Left colon (tissue), 2 donors: ENCODE data around the gene PDZD2. TPM values are rescaled to one million over a fixed set of nuclear protein-coding genes. Genes with fewer than 3 reads are reported as not detected.
"Not testable (repeated sequence)": the region's sequence is repeated elsewhere in the genome, so short reads cannot be mapped to it uniquely, and the experiment has no call there.

Source experiments
- ATAC-seq: fragments of 200-7000 bp; cut with Tn5 transposase; one replicate; pipeline ENCODE4 v1.9.1; 2020; ENCODE audit warnings: mild to moderate bottlenecking, moderate library complexity
- DNase-seq, 2 donors: peaks; one replicate each; pipeline ENCODE4 v3.0.0-alpha.2; 2020
- intact Hi-C, 2 donors: fragments of 100-400 bp; cut with DNase I in 1 of 2; cut with micrococcal nuclease in 1 of 2; formaldehyde crosslinking; loops; one replicate each; pipeline versions ENCODE4 v1.11.2 to v1.14.0; 2022; cut with DNase I, micrococcal nuclease
- total RNA-seq, 2 donors: library from RNA; stranded (reverse); fragmentation: NEBNext Ultra II Directional; extraction: Animal tissue kit (Norgen Biotek cat#: 25700); gene quantifications; one replicate each; pipeline ENCODE4 v1.2.1, GENCODE V29; 2021
- donor health status: DM: no; HTN: no; CAD: no.
- donor health status: DM: yes; HTN: yes; CAD: no.

PDZD2 gene
- total RNA-seq, 2 donors from 2014 or later: 1.6 to 2.3 TPM

DNA sequence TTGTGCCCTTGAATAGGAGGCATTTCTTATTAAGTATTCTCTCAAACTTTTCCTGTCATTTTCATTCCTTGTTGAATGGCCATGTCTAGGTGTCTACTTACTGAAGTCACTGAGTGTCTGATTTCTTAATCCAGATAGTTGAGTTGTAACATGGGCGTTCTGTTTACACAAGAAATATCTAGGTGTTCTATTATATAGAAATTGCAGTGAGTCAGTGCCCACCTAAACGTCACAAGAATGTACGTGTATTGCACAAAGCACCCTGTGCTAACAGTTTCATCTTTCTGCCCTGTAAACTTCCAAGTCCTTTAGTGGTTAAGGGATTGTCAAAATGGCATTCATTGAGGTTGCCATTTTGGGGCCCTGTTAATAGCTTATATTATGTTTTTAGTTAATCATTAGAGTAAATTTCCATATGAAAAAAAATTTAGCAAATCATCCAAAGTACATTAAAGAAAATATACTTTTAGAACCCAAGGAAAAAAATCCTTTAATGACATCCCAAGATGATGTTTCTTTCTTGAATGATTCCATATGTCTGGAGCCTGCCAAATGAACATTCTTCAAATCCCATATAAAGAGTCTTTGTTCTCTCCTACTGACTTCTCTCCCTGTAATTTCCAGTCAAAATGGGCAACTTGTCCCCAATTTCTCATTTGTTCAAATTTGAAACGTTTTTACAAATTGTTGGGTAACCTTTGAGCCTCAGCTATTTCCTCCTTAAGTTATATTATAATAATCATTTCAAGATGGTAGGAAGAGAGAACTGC, 421.0 kb downstream of the PDZD2 start:
- intact Hi-C loops: no loop called here
- ATAC-seq (no peak), DNase-seq (no peak)

GRCh38 chr5:32061236-32061635, 422.3 kb downstream of the PDZD2 start:
- DNase-seq (no peak), ATAC-seq (no peak)
- intact Hi-C loops: no loop called here

DNA sequence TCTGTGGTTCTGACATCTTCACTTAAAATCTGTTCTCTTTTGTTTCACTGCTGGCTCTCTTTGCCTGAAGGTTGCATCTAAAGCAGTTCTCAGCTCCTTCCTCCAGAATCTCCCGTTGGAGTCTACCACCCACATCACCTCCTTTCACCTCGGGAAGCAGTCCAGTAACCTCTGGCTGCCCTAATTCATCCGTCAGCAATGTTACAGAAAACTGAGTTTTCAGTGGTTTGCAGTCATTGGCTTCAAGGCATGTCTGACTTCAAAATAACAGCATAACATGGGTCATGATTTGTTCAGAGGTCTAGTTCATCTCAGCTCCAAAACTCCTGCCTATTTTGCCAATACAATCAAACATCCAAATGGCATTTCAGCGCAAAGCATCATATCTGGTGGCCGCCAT, 427.5 kb downstream of the PDZD2 start:
- ATAC-seq (no peak), DNase-seq (no peak)
- intact Hi-C loops: no loop called here

DNA sequence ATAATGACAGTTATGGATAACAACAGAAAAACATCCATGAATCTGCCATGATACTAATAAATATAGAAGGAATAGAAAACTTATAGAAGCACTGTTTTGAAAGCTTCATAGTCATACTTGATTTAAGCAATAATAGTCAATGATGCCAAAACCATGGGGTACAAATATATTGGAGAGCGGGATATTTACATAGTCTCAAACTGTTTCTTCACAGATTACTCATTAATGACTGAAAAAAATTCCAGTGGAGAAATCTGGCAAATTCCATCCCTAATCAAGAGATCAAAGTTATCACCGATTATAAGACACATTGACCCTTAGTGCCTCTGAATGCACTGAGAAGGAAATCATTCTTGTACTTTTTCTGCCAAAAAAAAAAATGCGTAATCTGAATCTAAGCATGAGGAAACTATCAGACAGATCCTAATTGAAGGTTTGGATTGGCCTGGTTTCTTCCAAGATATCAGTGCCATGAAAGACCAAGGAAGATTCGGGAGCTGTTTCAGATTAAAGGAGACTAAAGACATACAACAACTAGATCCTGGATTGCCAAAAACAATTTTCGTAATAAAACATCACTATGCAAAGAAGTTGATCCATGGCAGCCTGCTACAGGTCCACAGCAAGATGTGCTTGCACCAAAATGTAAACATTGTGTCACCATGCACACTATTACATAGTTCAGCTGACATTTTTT, 429.0 kb downstream of the PDZD2 start:
- intact Hi-C loops: no loop called here
- ATAC-seq (no peak), DNase-seq (no peak)

- intact Hi-C loops: no loop called here
- DNase-seq (no peak), ATAC-seq (no peak)
Measured at GRCh38 chr5:32068561-32068960, 429.6 kb downstream of the PDZD2 start.

DNA sequence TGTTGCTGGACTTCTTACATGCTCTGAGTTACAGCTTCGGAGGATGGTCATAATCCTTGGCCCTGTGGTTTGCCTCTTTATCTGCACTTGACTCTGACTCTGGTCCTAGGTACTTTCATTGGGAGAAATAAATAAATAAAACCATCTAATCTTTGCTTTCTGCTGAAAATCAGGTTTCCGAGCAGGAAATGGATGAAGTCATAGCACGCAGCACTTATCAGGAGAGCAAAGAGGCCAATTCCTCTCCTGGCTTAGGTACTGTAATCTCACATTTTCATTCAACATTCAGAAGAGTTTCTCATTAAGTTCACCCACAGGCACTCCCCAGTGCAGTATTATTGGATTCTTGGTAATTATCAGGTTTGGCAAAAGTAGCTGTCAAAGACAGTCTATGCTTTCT, 430.5 kb downstream of the PDZD2 start:
- no peak for DNase-seq
- ATAC-seq: no peak
- intact Hi-C loops: no loop called here

- ATAC-seq (no peak), DNase-seq (no peak)
- intact Hi-C loops: loop anchor here in 1 of 2 donors (10.0 kb wide), 1 partner anchor 487 kb away; no protein-coding TSS in a partner anchor
Measured at GRCh38 chr5:32071351-32071944, 432.5 kb downstream of the PDZD2 start.

DNA sequence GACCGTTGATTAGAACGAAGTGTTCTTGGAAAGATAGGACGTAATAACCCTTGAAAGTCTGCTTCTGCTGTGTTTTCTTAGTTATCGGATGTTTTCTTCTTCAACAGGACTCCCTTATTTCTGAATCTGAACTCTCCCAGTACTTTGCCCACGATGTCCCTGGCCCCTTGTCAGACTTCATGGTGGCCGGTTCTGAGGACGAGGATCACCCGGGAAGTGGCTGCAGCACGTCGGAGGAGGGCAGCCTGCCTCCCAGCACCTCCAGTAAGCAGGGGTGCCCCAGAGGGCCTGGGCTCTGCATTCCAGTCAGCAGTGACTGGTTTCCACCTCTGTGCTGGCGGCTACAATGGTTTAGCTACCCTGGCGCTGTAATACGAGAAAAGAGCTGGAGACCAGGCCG, 433.1 kb downstream of the PDZD2 start:
- ATAC-seq: no peak
- no peak for DNase-seq
- intact Hi-C loops: loop anchor here in 1 of 2 donors (10.0 kb wide), 1 partner anchor 487 kb away; no protein-coding TSS in a partner anchor

GRCh38 chr5:32074401-32074800, 435.5 kb downstream of the PDZD2 start:
- no peak for ATAC-seq
- intact Hi-C loops: loop anchor here in 1 of 2 donors (10.0 kb wide), 1 partner anchor 490 kb away; no protein-coding TSS in a partner anchor
- DNase-seq: no peak

- ATAC-seq (no peak), DNase-seq (peak in 1 of 2 donors; percentile 39)
- intact Hi-C loops: loop anchor here in 1 of 2 donors (5.0 to 10.0 kb wide), 2 partner anchors 250 to 492 kb away; no protein-coding TSS in a partner anchor
Measured at GRCh38 chr5:32076699-32077695, 438.1 kb downstream of the PDZD2 start.

DNA sequence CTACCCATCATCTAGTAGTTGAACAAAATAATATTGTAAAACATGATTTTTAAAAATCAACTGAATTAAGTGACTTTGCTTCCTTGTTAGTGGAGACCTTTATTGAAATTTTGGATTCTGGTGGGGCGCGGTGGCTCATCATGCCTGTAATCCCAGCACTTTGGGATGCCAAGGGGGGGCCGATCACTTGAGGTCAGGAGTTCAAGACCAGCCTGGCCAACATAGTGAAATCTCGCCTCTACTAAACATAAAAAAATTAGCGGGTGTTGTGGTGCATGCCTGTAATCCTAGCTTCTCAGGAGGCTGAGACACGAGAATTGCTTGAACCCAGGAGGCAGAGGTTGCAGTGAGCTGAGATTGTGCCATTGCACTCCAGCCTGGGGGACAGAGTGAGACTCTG, 439.9 kb downstream of the PDZD2 start:
- not testable (repeated sequence) for DNase-seq, ATAC-seq
- intact Hi-C loops: loop anchor here in 1 of 2 donors (5.0 to 10.0 kb wide), 2 partner anchors 252 to 494 kb away; no protein-coding TSS in a partner anchor

GRCh38 chr5:32080565-32080964, 441.6 kb downstream of the PDZD2 start:
- DNase-seq, ATAC-seq, intact Hi-C loops: not testable (repeated sequence)

DNA sequence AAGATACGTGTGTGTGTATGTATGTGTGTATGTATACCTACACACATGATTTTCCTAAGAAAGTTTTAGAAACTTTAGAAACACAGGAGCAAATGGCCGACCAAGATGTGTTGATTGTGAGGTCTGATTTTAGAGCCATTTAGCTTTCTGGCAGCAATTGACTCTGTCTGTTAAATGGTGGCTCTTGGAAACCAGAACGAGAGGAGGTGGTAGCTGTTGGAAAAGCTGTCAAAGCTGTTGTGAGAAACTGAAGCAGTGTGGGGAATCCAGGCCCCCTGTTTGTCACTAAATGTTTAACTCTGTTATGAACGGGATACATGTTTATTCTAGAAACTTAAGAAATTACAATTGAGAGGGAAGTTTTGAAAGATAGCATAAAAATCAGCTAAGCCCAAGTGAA, 443.8 kb downstream of the PDZD2 start:
- DNase-seq (no peak), ATAC-seq (no peak)
- intact Hi-C loops: no loop called here

DNA sequence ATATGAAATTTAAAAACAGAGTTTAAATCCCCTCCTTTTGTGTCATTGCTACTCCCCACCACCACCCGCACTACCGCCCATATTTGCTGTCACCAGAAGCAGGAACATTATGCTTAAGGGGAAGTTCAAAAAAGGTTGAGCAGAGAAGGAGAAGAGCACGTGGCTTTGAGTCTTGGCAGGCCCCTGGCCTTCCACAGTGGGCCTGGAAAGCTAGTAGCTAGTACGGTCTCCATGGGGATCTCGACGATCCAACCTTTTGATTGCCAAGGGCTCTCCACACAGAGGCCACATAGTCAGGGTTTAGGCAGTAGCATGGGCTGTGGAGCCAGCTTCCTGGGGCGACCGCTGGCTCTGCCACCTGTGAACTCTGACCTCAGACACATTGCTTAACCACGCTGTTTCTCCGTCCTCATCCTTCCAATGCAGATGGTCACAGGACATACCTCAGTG, 445.1 kb downstream of the PDZD2 start:
- no peak for ATAC-seq
- no peak for DNase-seq

DNA sequence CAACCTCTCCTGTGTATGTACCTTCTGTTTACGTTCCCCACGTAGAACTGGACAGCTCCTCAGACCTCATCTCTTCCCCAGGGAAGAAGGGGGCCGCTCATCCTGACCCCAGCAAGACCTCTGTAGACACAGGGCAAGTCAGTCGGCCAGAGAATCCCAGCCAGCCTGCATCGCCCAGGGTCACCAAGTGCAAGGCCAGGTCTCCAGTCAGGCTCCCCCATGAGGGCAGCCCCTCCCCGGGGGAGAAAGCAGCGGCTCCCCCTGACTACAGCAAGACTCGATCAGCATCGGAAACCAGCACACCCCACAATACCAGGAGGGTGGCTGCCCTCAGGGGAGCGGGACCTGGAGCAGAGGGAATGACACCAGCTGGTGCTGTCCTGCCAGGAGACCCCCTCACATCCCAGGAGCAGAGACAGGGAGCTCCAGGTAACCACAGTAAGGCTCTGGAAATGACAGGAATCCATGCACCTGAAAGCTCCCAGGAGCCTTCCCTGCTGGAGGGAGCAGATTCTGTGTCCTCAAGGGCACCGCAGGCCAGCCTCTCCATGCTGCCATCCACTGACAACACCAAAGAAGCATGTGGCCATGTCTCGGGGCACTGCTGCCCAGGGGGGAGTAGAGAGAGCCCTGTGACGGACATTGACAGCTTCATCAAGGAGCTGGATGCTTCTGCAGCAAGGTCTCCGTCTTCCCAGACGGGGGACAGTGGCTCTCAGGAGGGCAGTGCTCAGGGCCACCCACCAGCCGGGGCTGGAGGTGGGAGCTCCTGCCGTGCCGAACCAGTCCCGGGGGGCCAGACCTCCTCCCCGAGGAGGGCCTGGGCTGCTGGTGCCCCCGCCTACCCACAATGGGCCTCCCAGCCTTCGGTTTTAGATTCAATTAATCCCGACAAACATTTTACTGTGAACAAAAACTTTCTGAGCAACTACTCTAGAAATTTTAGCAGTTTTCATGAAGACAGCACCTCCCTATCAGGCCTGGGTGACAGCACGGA, 448.5 kb downstream of the PDZD2 start:
- ATAC-seq (no peak), DNase-seq (no peak)
- intact Hi-C loops: no loop called here

More for the DNA sequence above, 445.1 kb downstream of the PDZD2 start:
- intact Hi-C loops: no loop called here

DNA sequence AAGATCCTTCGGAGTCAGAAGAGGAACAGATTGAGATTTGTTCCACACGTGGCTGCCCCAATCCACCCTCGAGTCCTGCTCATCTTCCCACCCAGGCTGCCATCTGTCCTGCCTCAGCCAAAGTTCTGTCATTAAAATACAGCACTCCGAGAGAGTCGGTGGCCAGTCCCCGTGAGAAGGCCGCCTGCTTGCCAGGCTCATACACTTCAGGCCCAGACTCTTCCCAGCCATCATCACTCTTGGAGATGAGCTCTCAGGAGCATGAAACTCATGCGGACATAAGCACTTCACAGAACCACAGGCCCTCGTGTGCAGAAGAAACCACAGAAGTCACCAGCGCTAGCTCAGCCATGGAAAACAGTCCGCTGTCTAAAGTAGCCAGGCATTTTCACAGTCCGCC, 449.3 kb downstream of the PDZD2 start:
- intact Hi-C loops: no loop called here
- DNase-seq (no peak), ATAC-seq (no peak)
